ENCODE data around the gene F2R. TPM values are rescaled to one million over a fixed set of nuclear protein-coding genes. Genes with fewer than 3 reads are reported as not detected.

F2R gene
- total and polyA plus RNA-seq, 2 of the 13 experiments (the other 11 are each of a cell fraction or from before 2014, with no cell fraction given) = 8.3 to 12.3 TPM

DNA sequence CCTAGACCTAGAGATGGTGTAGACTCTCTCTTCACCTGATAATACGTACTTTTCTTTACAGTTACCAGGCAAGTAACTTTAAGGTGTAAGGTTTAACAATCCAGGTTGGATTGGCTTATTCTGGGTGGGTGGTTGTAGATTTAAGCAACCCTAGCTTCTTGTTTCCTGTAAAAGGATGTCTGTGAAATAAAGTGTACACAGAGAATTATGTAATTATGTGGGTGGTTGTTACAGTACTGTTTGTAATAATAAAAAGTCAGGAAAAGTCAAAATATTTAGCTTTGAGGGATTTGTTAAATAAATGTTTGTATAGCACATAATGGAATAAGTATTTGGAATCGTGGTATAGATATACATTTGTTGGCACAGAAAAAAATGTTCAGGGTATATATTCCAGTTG is 43.7 kb upstream of the F2R start (continued):
- no peak for TF ChIP-seq CBX2 (IDR thresholded peaks at IDR 0.05; ENCODE audit: low read depth, low read length)
- no peak for TF ChIP-seq CBX2 (CRISPR knock-in tag; IDR thresholded peaks at IDR 0.05; ENCODE audit: low read depth)
- no peak for TF ChIP-seq ZNF292 (CRISPR knock-in tag; IDR thresholded peaks at IDR 0.05; ENCODE audit: borderline replicate concordance, low read depth)
- TF ChIP-seq ARNTL (CRISPR knock-in tag; IDR thresholded peaks at IDR 0.05) = no peak

DNA sequence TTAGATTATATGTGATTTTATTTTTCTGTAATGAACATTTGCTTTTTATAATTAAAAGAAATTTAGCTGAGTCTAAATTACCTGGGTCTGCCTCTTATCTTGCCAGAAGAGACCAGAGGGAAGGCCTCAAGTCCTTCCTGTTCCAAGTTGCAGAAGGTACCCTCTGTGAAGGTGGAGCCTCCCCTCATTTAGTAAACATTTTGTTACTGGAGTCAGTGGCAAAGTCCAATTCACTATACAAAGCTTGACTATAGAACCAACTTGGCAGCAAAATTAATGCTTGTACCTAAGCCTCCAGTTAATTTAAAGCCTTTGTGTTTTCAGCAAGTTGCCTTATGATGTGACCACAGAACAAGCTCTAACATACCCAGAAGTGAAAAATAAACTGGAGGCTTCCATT is 42.8 kb upstream of the F2R start:
- H3K36me3 ChIP-seq (replicated peaks in 1 of 2; ENCODE audit: control insufficient read depth in 1 of 2, insufficient read depth in 2 of 2, low read length in 2 of 2) = peaks cover 7 to 49% of the 10 kb centered on the region in 2 experiments
- intact Hi-C loops (cut with micrococcal nuclease; ENCODE audit: unreplicated experiment) (no loop called here), in situ Hi-C loops (cut with HindIII; ENCODE audit: extremely low pct_ligation_motif_present, low pct_unique_long_range_greater_than_20kb) (no loop called here)
- no peaks in the 10 kb centered on the region for H3K9me3 ChIP-seq (ENCODE audit: low read length)
- peak; percentile 74 for ATAC-seq
- DNase-seq (ENCODE audit: low spot score) = peak; percentile 59
- ChIA-PET CTCF (ENCODE audit: low intra/inter-chr PET ratio, low total read pairs) (no interaction called here), POLR2A (no interaction called here)
- H4K20me1 ChIP-seq (ENCODE audit: insufficient read depth, low read length) = no peaks in the 10 kb centered on the region
- H2AFZ ChIP-seq (ENCODE audit: low read length) = no peak overlapping the region
- peak overlapping the region; percentile 48 for H3K27ac ChIP-seq (ENCODE audit: extremely low read length, insufficient read depth, low read length)
- no peak overlapping the region for H3K4me3 ChIP-seq (replicated peaks in 1 of 3; ENCODE audit: insufficient read depth in 1 of 3, low read depth in 2 of 3, low read length in 3 of 3)
- no peaks in the 10 kb centered on the region for H3K79me2 ChIP-seq (ENCODE audit: insufficient read depth, low read length)
- BruUV-seq (replicated peaks) = no TSS peak
- peaks cover 24% of the 10 kb centered on the region for H3K4me1 ChIP-seq (ENCODE audit: insufficient read depth, low read length)
- peak overlapping the region; percentile 16; the same call in 1 of the 2 replicates for H3K4me2 ChIP-seq (ENCODE audit: low read depth, low read length)
- H3K27me3 ChIP-seq (ENCODE audit: control insufficient read depth in 1 of 2, insufficient read depth in 2 of 2, low read length in 2 of 2) = no peaks in the 10 kb centered on the region
- peak; percentile 44 for FAIRE-seq
- H3K9ac ChIP-seq (ENCODE audit: insufficient read depth, low read depth, low read length) = no peak overlapping the region
- TF ChIP-seq GATAD2A (CRISPR knock-in tag; IDR thresholded peaks at IDR 0.05) = 0 out of 2 replicates have a peak, but pooled peaks have one; percentile 13
- peak; percentile 40 for TF ChIP-seq ASH2L (IDR thresholded peaks at IDR 0.05; ENCODE audit: insufficient read length, low read depth, low read length)
- TF ChIP-seq, protein P1, sequence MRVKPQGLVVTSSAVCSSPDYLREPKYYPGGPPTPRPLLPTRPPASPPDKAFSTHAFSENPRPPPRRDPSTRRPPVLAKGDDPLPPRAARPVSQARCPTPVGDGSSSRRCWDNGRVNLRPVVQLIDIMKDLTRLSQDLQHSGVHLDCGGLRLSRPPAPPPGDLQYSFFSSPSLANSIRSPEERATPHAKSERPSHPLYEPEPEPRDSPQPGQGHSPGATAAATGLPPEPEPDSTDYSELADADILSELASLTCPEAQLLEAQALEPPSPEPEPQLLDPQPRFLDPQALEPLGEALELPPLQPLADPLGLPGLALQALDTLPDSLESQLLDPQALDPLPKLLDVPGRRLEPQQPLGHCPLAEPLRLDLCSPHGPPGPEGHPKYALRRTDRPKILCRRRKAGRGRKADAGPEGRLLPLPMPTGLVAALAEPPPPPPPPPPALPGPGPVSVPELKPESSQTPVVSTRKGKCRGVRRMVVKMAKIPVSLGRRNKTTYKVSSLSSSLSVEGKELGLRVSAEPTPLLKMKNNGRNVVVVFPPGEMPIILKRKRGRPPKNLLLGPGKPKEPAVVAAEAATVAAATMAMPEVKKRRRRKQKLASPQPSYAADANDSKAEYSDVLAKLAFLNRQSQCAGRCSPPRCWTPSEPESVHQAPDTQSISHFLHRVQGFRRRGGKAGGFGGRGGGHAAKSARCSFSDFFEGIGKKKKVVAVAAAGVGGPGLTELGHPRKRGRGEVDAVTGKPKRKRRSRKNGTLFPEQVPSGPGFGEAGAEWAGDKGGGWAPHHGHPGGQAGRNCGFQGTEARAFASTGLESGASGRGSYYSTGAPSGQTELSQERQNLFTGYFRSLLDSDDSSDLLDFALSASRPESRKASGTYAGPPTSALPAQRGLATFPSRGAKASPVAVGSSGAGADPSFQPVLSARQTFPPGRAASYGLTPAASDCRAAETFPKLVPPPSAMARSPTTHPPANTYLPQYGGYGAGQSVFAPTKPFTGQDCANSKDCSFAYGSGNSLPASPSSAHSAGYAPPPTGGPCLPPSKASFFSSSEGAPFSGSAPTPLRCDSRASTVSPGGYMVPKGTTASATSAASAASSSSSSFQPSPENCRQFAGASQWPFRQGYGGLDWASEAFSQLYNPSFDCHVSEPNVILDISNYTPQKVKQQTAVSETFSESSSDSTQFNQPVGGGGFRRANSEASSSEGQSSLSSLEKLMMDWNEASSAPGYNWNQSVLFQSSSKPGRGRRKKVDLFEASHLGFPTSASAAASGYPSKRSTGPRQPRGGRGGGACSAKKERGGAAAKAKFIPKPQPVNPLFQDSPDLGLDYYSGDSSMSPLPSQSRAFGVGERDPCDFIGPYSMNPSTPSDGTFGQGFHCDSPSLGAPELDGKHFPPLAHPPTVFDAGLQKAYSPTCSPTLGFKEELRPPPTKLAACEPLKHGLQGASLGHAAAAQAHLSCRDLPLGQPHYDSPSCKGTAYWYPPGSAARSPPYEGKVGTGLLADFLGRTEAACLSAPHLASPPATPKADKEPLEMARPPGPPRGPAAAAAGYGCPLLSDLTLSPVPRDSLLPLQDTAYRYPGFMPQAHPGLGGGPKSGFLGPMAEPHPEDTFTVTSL (CRISPR knock-in tag; IDR thresholded peaks at IDR 0.05; ENCODE audit: borderline replicate concordance) = peak; percentile 28; the same call in 1 of the 2 replicates
- TF ChIP-seq ZMYM4 (CRISPR knock-in tag; IDR thresholded peaks at IDR 0.05) = no peak
- TF ChIP-seq, protein P2, sequence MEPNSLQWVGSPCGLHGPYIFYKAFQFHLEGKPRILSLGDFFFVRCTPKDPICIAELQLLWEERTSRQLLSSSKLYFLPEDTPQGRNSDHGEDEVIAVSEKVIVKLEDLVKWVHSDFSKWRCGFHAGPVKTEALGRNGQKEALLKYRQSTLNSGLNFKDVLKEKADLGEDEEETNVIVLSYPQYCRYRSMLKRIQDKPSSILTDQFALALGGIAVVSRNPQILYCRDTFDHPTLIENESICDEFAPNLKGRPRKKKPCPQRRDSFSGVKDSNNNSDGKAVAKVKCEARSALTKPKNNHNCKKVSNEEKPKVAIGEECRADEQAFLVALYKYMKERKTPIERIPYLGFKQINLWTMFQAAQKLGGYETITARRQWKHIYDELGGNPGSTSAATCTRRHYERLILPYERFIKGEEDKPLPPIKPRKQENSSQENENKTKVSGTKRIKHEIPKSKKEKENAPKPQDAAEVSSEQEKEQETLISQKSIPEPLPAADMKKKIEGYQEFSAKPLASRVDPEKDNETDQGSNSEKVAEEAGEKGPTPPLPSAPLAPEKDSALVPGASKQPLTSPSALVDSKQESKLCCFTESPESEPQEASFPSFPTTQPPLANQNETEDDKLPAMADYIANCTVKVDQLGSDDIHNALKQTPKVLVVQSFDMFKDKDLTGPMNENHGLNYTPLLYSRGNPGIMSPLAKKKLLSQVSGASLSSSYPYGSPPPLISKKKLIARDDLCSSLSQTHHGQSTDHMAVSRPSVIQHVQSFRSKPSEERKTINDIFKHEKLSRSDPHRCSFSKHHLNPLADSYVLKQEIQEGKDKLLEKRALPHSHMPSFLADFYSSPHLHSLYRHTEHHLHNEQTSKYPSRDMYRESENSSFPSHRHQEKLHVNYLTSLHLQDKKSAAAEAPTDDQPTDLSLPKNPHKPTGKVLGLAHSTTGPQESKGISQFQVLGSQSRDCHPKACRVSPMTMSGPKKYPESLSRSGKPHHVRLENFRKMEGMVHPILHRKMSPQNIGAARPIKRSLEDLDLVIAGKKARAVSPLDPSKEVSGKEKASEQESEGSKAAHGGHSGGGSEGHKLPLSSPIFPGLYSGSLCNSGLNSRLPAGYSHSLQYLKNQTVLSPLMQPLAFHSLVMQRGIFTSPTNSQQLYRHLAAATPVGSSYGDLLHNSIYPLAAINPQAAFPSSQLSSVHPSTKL (CRISPR knock-in tag; IDR thresholded peaks at IDR 0.05) = 0 out of 2 replicates have a peak, but pooled peaks have one; percentile 28
- TF ChIP-seq NR2F1 (CRISPR knock-in tag; IDR thresholded peaks at IDR 0.05) = no peak
- TF ChIP-seq, protein P3, sequence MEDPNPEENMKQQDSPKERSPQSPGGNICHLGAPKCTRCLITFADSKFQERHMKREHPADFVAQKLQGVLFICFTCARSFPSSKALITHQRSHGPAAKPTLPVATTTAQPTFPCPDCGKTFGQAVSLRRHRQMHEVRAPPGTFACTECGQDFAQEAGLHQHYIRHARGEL (CRISPR knock-in tag; IDR thresholded peaks at IDR 0.05) = no peak
- peak; percentile 15; the same call in 1 of the 2 replicates for TF ChIP-seq FOXO1 (CRISPR knock-in tag; IDR thresholded peaks at IDR 0.05)
